ENCODE measurements around the gene CLDN15. TPM values are rescaled to one million over a fixed set of nuclear protein-coding genes. Genes with fewer than 3 reads are reported as not detected.

Gene CLDN15
- total RNA-seq, 1 experiment from 2014 or later = 9.7 TPM

DNA sequence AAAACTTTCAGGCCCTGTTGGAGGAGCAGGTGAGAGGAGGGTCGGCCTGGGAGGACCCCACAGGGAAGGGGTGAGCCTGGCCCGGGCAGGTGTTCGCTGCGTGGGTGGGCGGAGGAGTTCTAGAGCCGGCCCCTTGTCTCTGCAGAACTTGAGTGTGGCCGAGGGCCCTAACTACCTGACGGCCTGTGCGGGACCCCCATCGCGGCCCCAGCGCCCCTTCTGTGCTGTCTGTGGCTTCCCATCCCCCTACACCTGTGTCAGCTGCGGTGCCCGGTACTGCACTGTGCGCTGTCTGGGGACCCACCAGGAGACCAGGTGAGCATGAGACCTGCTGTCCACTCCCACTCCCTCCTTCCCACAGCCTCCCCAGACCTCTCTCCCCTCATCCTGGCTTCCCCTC is 14.1 kb downstream of the CLDN15 start:
- Histone ChIP-seq H2BK15ac (ENCODE audit: low read depth, low read length) (no peak overlapping the region), H3K23ac (ENCODE audit: insufficient read length, low read depth, low read length) (no peak overlapping the region), H3K23me2 (ENCODE audit: insufficient read length, low read depth, low read length, poor library complexity, severe bottlenecking) (peaks cover 1% of the 10 kb centered on the region), H3K9me3 (ENCODE audit: control insufficient read depth, low read depth, low read length) (no peaks in the 10 kb centered on the region), H4K8ac (replicated peaks; ENCODE audit: insufficient read length, low read depth, low read length) (no peak overlapping the region), H3K14ac (ENCODE audit: insufficient read depth, low read length) (no peak overlapping the region; the same call in 1 of the 2 replicates), H2BK20ac (ENCODE audit: low read depth, low read length, poor library complexity, severe bottlenecking) (no peak overlapping the region), H4K5ac (ENCODE audit: insufficient read length, low read depth, low read length) (no peak overlapping the region), H3K56ac (ENCODE audit: insufficient read length, low read depth, low read length) (no peak overlapping the region), H4K91ac (ENCODE audit: insufficient read length, low read depth, low read length) (no peak overlapping the region), H3K4ac (ENCODE audit: low read depth, low read length) (no peak overlapping the region), H2AK5ac (ENCODE audit: insufficient read length, low read length) (no peak overlapping the region), H3K4me2 (ENCODE audit: insufficient read depth, insufficient read length, low read length) (no peak overlapping the region), H3K79me2 (ENCODE audit: insufficient read depth, low read length) (no peaks in the 10 kb centered on the region), H3K79me1 (ENCODE audit: insufficient read depth, low read depth, low read length, poor library complexity, severe bottlenecking) (no peaks in the 10 kb centered on the region), H2BK5ac (ENCODE audit: insufficient read length, low read length) (no peak overlapping the region), H2BK12ac (ENCODE audit: insufficient read length, low read depth, low read length) (no peak overlapping the region), H3K27ac (ENCODE audit: insufficient read length, low read depth, low read length) (no peak overlapping the region), H3K9ac (ENCODE audit: extremely low read depth, insufficient read length, low read length) (no peak overlapping the region), H3K18ac (ENCODE audit: insufficient read length, low read depth, low read length) (no peak overlapping the region), H2AFZ (ENCODE audit: low read length) (no peak overlapping the region), H2BK120ac (ENCODE audit: low read depth, low read length, poor library complexity, severe bottlenecking) (no peak overlapping the region), H3K4me1 (ENCODE audit: insufficient read depth, low read length) (peaks cover 3% of the 10 kb centered on the region; the same call in 1 of the 2 replicates), H3K27me3 (ENCODE audit: insufficient read depth, low read length) (no peaks in the 10 kb centered on the region), H3T11ph (ENCODE audit: low read length) (no peak overlapping the region), H4K20me1 (ENCODE audit: control insufficient read depth, insufficient read depth, insufficient read length) (no peaks in the 10 kb centered on the region)
- Mint-ChIP-seq H3K4me3 (no peak overlapping the region), H3K9me3 (no peaks in the 10 kb centered on the region), H3K36me3 (ENCODE audit: insufficient read depth in 1 of 3, low read depth in 3 of 3) (peaks cover 26 to 41% (median 27%) of the 10 kb centered on the region in 3 experiments), H3K27me3 (ENCODE audit: low read depth) (no peaks in the 10 kb centered on the region), H3K4me1 (peaks cover 10 to 13% of the 10 kb centered on the region in 2 experiments), H3K27ac (no peak overlapping the region)
- no peak for DNase-seq
- TF ChIP-seq, protein P1, sequence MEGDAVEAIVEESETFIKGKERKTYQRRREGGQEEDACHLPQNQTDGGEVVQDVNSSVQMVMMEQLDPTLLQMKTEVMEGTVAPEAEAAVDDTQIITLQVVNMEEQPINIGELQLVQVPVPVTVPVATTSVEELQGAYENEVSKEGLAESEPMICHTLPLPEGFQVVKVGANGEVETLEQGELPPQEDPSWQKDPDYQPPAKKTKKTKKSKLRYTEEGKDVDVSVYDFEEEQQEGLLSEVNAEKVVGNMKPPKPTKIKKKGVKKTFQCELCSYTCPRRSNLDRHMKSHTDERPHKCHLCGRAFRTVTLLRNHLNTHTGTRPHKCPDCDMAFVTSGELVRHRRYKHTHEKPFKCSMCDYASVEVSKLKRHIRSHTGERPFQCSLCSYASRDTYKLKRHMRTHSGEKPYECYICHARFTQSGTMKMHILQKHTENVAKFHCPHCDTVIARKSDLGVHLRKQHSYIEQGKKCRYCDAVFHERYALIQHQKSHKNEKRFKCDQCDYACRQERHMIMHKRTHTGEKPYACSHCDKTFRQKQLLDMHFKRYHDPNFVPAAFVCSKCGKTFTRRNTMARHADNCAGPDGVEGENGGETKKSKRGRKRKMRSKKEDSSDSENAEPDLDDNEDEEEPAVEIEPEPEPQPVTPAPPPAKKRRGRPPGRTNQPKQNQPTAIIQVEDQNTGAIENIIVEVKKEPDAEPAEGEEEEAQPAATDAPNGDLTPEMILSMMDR (conservative IDR thresholded peaks at IDR 0.05) = no peak
- WGBS (ENCODE audit: extremely low coverage, insufficient read length, low lambda C conversion rate) = no CpG with 5 or more reads among the region's 15 CpGs

All from H9 (cell line).